WTC11 (cell line): ENCODE results near the gene FASN. TPM values are rescaled to one million over a fixed set of nuclear protein-coding genes. Genes with fewer than 3 reads are reported as not detected.

Experiments
- ATAC-seq: fragments of 200-7000 bp; cut with Tn5 transposase; 2 replicates; pipeline ENCODE4 v1.10.0; 2021; ENCODE audit warnings: mild to moderate bottlenecking, moderate library complexity
- CTCF ChIA-PET: fragments of 300-600 bp; sonication (Branson Sonifier 250); formaldehyde crosslinking; loops from one replicate; lab custom pipeline; 2021; ENCODE audit warnings: antibody characterized with exemption; lab: Charles Lee
- POLR2A ChIA-PET: fragments of 350-600 bp; sonication (Branson Sonifier 250); formaldehyde crosslinking; loops from one replicate; lab custom pipeline; 2021; ENCODE audit warnings: antibody characterized with exemption; lab: Charles Lee
- DNase-seq: peaks from one replicate; pipeline ENCODE4 v3.0.0; 2021; ENCODE audit warnings: low spot score
- H3K27ac Mint-ChIP-seq: 2 replicates; pipeline ENCODE4 v1.8.0; 2021; ENCODE audit warnings: mixed read lengths
- H3K27me3 Mint-ChIP-seq: 2 replicates; pipeline ENCODE4 v1.8.0; 2021; ENCODE audit warnings: low read depth, mild to moderate bottlenecking, moderate library complexity, mixed read lengths
- H3K36me3 Mint-ChIP-seq: 2 replicates; pipeline ENCODE4 v1.8.0; 2021; ENCODE audit warnings: mixed read lengths
- H3K4me1 Mint-ChIP-seq: 2 replicates; pipeline ENCODE4 v1.8.0; 2022; ENCODE audit warnings: mixed read lengths
- H3K4me3 Mint-ChIP-seq: 2 replicates; pipeline ENCODE4 v1.8.0; 2021; ENCODE audit warnings: mild to moderate bottlenecking, moderate library complexity, mixed read lengths
- H3K9me3 Mint-ChIP-seq: 2 replicates; pipeline ENCODE4 v1.8.0; 2021; ENCODE audit warnings: mixed read lengths
- ARID4B ChIP-seq: sonication (generic); formaldehyde crosslinking; IDR thresholded peaks from 2 replicates; pipeline ENCODE4 v1.8.0; 2023; ENCODE audit warnings: missing genetic modification reagents, mild to moderate bottlenecking, borderline replicate concordance
- ATF3 ChIP-seq: sonication (generic); formaldehyde crosslinking; conservative IDR thresholded peaks from 2 replicates; pipeline ENCODE4 v1.8.1; 2022; ENCODE audit warnings: mild to moderate bottlenecking, missing genetic modification reagents
- CREB1 ChIP-seq: sonication (generic); formaldehyde crosslinking; IDR thresholded peaks from 2 replicates; pipeline ENCODE4 v1.8.0; 2023; ENCODE audit warnings: mild to moderate bottlenecking, missing genetic modification reagents
- CTCF ChIP-seq: fragments of 200-600 bp; IDR thresholded peaks from 2 replicates; pipeline ENCODE4 v1.8.0; 2022; ENCODE audit warnings: antibody characterized with exemption
- E2F1 ChIP-seq: sonication (generic); formaldehyde crosslinking; IDR thresholded peaks from 2 replicates; pipeline ENCODE4 v1.8.0; 2022; ENCODE audit warnings: mild to moderate bottlenecking, missing genetic modification reagents
- FOXK1 ChIP-seq: sonication (generic); formaldehyde crosslinking; IDR thresholded peaks from 2 replicates; pipeline ENCODE4 v1.8.0; 2022; ENCODE audit warnings: mild to moderate bottlenecking, moderate library complexity, missing genetic modification reagents
- IRF1 ChIP-seq: sonication (generic); formaldehyde crosslinking; IDR thresholded peaks from 2 replicates; pipeline ENCODE4 v1.8.0; 2023; ENCODE audit warnings: missing genetic modification reagents
- NFATC4 ChIP-seq: fragments of 250-450 bp; sonication (Bioruptor Pico); IDR thresholded peaks from 2 replicates; pipeline ENCODE4 v1.9.0; 2021; ENCODE audit warnings: mild to moderate bottlenecking
- NR2C2 ChIP-seq: sonication (generic); formaldehyde crosslinking; IDR thresholded peaks from 2 replicates; pipeline ENCODE4 v1.8.0; 2022; ENCODE audit warnings: mild to moderate bottlenecking, missing genetic modification reagents
- SOX15 ChIP-seq: fragments of 250-450 bp; sonication (Bioruptor Pico); IDR thresholded peaks from 2 replicates; pipeline ENCODE4 v1.9.0; 2021; ENCODE audit warnings: mild to moderate bottlenecking
- STAT6 ChIP-seq: sonication (generic); formaldehyde crosslinking; conservative IDR thresholded peaks from 2 replicates; pipeline ENCODE4 v1.8.1; 2023; ENCODE audit warnings: mild to moderate bottlenecking, low read depth, missing genetic modification reagents, moderate library complexity
- ZBTB21 ChIP-seq: sonication (generic); formaldehyde crosslinking; IDR thresholded peaks from 2 replicates; pipeline ENCODE4 v1.8.1; 2023; ENCODE audit warnings: mild to moderate bottlenecking, missing genetic modification reagents, borderline replicate concordance
- ZNF317 ChIP-seq: sonication (generic); formaldehyde crosslinking; IDR thresholded peaks from 2 replicates; pipeline ENCODE4 v1.8.1; 2023; ENCODE audit warnings: low read depth, mild to moderate bottlenecking, moderate library complexity, missing genetic modification reagents, borderline replicate concordance
- total RNA-seq: library from RNA; stranded (reverse); gene quantifications from 3 replicates; pipeline ENCODE4 v1.2.3, GENCODE V29; 2021

The FASN gene
- total RNA-seq, 1 experiment from 2014 or later, result 742 TPM

GRCh38 chr17:82083533-82084359, 14.3 kb downstream of the FASN start:
- ATAC-seq (no peak), DNase-seq (no peak)
- H3K4me1 Mint-ChIP-seq, result no peaks in the 10 kb centered on the region
- peaks cover 25% of the 10 kb centered on the region for H3K36me3 Mint-ChIP-seq
- no peak overlapping the region for H3K27ac Mint-ChIP-seq
- TF ChIP-seq ATF3 (CRISPR knock-in tag) (no peak), ARID4B (CRISPR knock-in tag) (no peak), FOXK1 (no peak), SOX15 (CRISPR knock-in tag) (no peak)
- no peak overlapping the region for H3K4me3 Mint-ChIP-seq
- POLR2A ChIA-PET, result no interaction called here
- no peaks in the 10 kb centered on the region for H3K9me3 Mint-ChIP-seq
- CTCF ChIA-PET, result interaction anchor here (2.0 kb wide), 1 partner anchor 54 kb away, joined by 8 read pairs; no protein-coding TSS in a partner anchor
- H3K27me3 Mint-ChIP-seq, result no peaks in the 10 kb centered on the region

GRCh38 chr17:82083009-82083408, 15.0 kb downstream of the FASN start:
- no peak for TF ChIP-seq IRF1 (CRISPR knock-in tag)
- no peak for TF ChIP-seq CTCF
- no peak for TF ChIP-seq STAT6 (CRISPR knock-in tag)
- TF ChIP-seq ZBTB21 (CRISPR knock-in tag), result no peak
- no peak for TF ChIP-seq NR2C2 (CRISPR knock-in tag)
- no peak for TF ChIP-seq E2F1
- no peak for TF ChIP-seq ZNF317
- no peak for TF ChIP-seq NFATC4 (CRISPR knock-in tag)
- TF ChIP-seq CREB1 (CRISPR knock-in tag), result no peak
- no peak overlapping the region for H3K4me3 Mint-ChIP-seq
- H3K4me1 Mint-ChIP-seq, result no peaks in the 10 kb centered on the region
- POLR2A ChIA-PET, result no interaction called here
- CTCF ChIA-PET, result interaction anchor here (2.0 kb wide), 1 partner anchor 53 kb away, joined by 8 read pairs; no protein-coding TSS in a partner anchor
- H3K27me3 Mint-ChIP-seq, result no peaks in the 10 kb centered on the region
- ATAC-seq (no peak), DNase-seq (no peak)
- peaks cover 24% of the 10 kb centered on the region for H3K36me3 Mint-ChIP-seq
- H3K9me3 Mint-ChIP-seq, result no peaks in the 10 kb centered on the region
- no peak overlapping the region for H3K27ac Mint-ChIP-seq
